Liver (tissue), 9 donors: ENCODE measurements around the gene EPSTI1. TPM values are rescaled to one million over a fixed set of nuclear protein-coding genes. Genes with fewer than 3 reads are reported as not detected.

ENCODE experiments used
- DNase-seq: peaks from one replicate; pipeline ENCODE4 v3.0.0-alpha.2; 2017; ENCODE audit warnings: low spot score
- H3K27ac ChIP-seq, 2 donors: one replicate each; pipeline ENCODE4 v1.7.0; 2013; ENCODE audit warnings: inconsistent platforms in 2 of 2, low read length in 2 of 2, control low read depth in 1 of 2, low read depth in 1 of 2, mild to moderate bottlenecking in 1 of 2
- H3K27me3 ChIP-seq, 4 donors: one replicate each; pipeline versions ENCODE4 v1.6.1 to v1.7.0; 2013; ENCODE audit warnings: low read length in 3 of 4, inconsistent platforms in 1 of 4, mild to moderate bottlenecking in 1 of 4, moderate library complexity in 1 of 4; ENCODE audit not compliant: control insufficient read depth in 4 of 4, insufficient read depth in 4 of 4
- H3K36me3 ChIP-seq, 4 donors: one replicate each; pipeline versions ENCODE4 v1.6.1 to v1.7.0; 2013; ENCODE audit warnings: low read length in 3 of 4, mild to moderate bottlenecking in 3 of 4, low read depth in 1 of 4, moderate library complexity in 1 of 4; ENCODE audit not compliant: control insufficient read depth in 4 of 4, insufficient read depth in 3 of 4
- H3K4me1 ChIP-seq, 4 donors: one replicate each; pipeline versions ENCODE4 v1.6.1 to v1.7.0; 2013; ENCODE audit warnings: low read length in 3 of 4, mild to moderate bottlenecking in 3 of 4, moderate library complexity in 1 of 4; ENCODE audit not compliant: control insufficient read depth in 4 of 4, insufficient read depth in 4 of 4
- H3K4me3 ChIP-seq, 3 donors: one replicate each; pipeline versions ENCODE4 v1.6.1 to v1.7.0; 2013; ENCODE audit warnings: low read length in 3 of 3, control low read depth in 1 of 3, low read depth in 1 of 3, mild to moderate bottlenecking in 1 of 3
- H3K9ac ChIP-seq, 2 donors: one replicate each; pipeline ENCODE4 v1.7.0; 2013; ENCODE audit warnings: low read length in 2 of 2, mild to moderate bottlenecking in 2 of 2, moderate library complexity in 2 of 2, control low read depth in 1 of 2, low read depth in 1 of 2
- H3K9me3 ChIP-seq, 4 donors: one replicate each; pipeline versions ENCODE4 v1.6.1 to v1.7.0; 2013; ENCODE audit warnings: low read length in 3 of 4; ENCODE audit not compliant: control insufficient read depth in 4 of 4
- EGR1 ChIP-seq, 2 donors: IDR thresholded peaks; 2 replicates each; pipeline ENCODE4 v1.6.1; 2016 to 2018; ENCODE audit warnings: antibody characterized with exemption in 2 of 2, low read depth in 2 of 2
- FOXA1 ChIP-seq: IDR thresholded peaks from 2 replicates; pipeline ENCODE4 v1.6.1; 2016; ENCODE audit warnings: antibody characterized with exemption
- FOXA2 ChIP-seq: IDR thresholded peaks from 2 replicates; pipeline ENCODE4 v1.6.1; 2016; ENCODE audit warnings: antibody characterized with exemption
- GABPA ChIP-seq, 2 donors: IDR thresholded peaks in 1 of 2; conservative IDR thresholded peaks in 1 of 2; 2 replicates each; pipeline ENCODE4 v1.6.1; 2016; ENCODE audit warnings: antibody characterized with exemption in 2 of 2, mild to moderate bottlenecking in 1 of 2, moderate library complexity in 1 of 2
- HNF4A ChIP-seq, 2 donors: conservative IDR thresholded peaks; 2 replicates each; pipeline ENCODE4 v1.6.1; 2016; ENCODE audit warnings: antibody characterized with exemption in 2 of 2, mild to moderate bottlenecking in 2 of 2
- HNF4G ChIP-seq: IDR thresholded peaks from 2 replicates; pipeline ENCODE4 v1.6.1; 2016; ENCODE audit warnings: antibody characterized with exemption
- JUND ChIP-seq, 2 donors: IDR thresholded peaks; 2 replicates each; pipeline ENCODE4 v1.6.1; 2016; ENCODE audit warnings: antibody characterized with exemption in 2 of 2
- MAX ChIP-seq: IDR thresholded peaks from 2 replicates; pipeline ENCODE4 v1.6.1; 2016; ENCODE audit warnings: antibody characterized with exemption
- NR2F2 ChIP-seq: IDR thresholded peaks from 2 replicates; pipeline ENCODE4 v1.6.1; 2016; ENCODE audit warnings: antibody characterized with exemption
- RAD21 ChIP-seq, 2 donors: IDR thresholded peaks; 2 replicates each; pipeline ENCODE4 v1.6.1; 2016; ENCODE audit warnings: antibody characterized with exemption in 2 of 2, mild to moderate bottlenecking in 2 of 2
- RXRA ChIP-seq, 2 donors: IDR thresholded peaks; 2 replicates each; pipeline ENCODE4 v1.6.1; 2017 to 2018; ENCODE audit warnings: antibody characterized with exemption in 2 of 2, mild to moderate bottlenecking in 1 of 2
- SP1 ChIP-seq: IDR thresholded peaks from 2 replicates; pipeline ENCODE4 v1.6.1; 2018; ENCODE audit warnings: antibody characterized with exemption, mild to moderate bottlenecking
- TAF1 ChIP-seq: conservative IDR thresholded peaks from 2 replicates; pipeline ENCODE4 v1.6.1; 2016; ENCODE audit warnings: antibody characterized with exemption, mild to moderate bottlenecking
- YY1 ChIP-seq: IDR thresholded peaks from 2 replicates; pipeline ENCODE4 v1.6.1; 2016; ENCODE audit warnings: antibody characterized with exemption, mild to moderate bottlenecking
- WGBS: extraction: QIAGEN DNeasy Blood & Tissue Kit; methylation state at CpG from one replicate; pipeline ENCODE4 v1.1.7; 2013; 5-methylcytosine and 5-hydroxymethylcytosine counted together
- polyA plus RNA-seq, 2 donors: library from polyadenylated mRNA; stranded (reverse) in 1 of 2; unstranded in 1 of 2; fragments of 200-250 nt in 1 of 2; fragments of >200 nt in 1 of 2; fragmentation: Nextera tagmentation in 1 of 2; extraction: Ambion mirVana in 1 of 2; gene quantifications; one replicate each; pipeline versions ENCODE4 v1.2.1 to v1.2.3, GENCODE V29; 2013 to 2015
- total RNA-seq, 2 donors: library from RNA; depleted of rRNA; stranded (reverse); fragments of >200 nt; gene quantifications; one replicate each; pipeline ENCODE4 v1.2.3, GENCODE V29; 2014
- TF ChIP-seq, protein P1 (sequence below): IDR thresholded peaks from 2 replicates; pipeline ENCODE4 v1.6.1; 2016; ENCODE audit warnings: antibody characterized with exemption, mild to moderate bottlenecking
- TF ChIP-seq, protein P2 (sequence below): IDR thresholded peaks from 2 replicates; pipeline ENCODE4 v1.6.1; 2016; ENCODE audit warnings: antibody characterized with exemption
- TF ChIP-seq, protein P3 (sequence below): fragments of 150-350 bp; IDR thresholded peaks from 2 replicates; pipeline ENCODE4 v1.5.1; 2017; ENCODE audit warnings: improper control_type of control experiment, low read depth, low read length; ENCODE audit not compliant: missing input control
- donor health status: healthy.
- donor health status: healthy.
- donor health status: healthy.
- donor health status: healthy.
- donor health status: healthy.

The EPSTI1 gene
- total and polyA plus RNA-seq, 4 donors = 2.1 to 20.3 (median 4.2) TPM

DNA sequence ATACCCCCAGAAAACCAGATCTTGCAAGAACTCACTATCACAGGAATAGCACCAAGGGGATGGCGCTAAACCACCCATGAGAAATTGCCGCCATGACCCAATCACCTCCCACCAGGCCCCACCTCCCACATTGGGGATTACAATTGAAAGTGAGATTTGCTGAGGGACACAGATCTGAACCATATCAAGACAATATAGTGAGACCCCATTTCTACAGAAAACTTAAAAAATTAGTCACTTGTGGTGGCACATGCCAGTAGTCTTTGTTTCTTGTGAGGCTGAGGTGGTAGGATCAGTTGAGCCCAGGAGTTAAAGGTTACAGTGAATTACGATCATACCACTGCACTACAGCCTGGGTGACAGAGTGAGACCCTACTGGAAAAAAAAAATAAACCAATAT is 41.0 kb upstream of the EPSTI1 start (continued):
- TF ChIP-seq MAX (no peak), GABPA (IDR thresholded peaks at IDR 0.05 in 1 of 2, conservative IDR thresholded peaks at IDR 0.05 in 1 of 2) (no peak), NR2F2 (no peak)

GRCh38 chr13:43031881-43032280 is 39.8 kb upstream of the EPSTI1 start:
- whole genome bisulfite sequencing = 90% methylated on average over 4 of the region's 4 CpGs
- Histone ChIP-seq H3K9me3 (peaks cover 0 to 2% (median 0%) of the 10 kb centered on the region in 4 donors), H3K36me3 (peaks cover 0 to 4% (median 0%) of the 10 kb centered on the region in 4 donors), H3K27me3 (no peaks in the 10 kb centered on the region), H3K4me3 (no peak overlapping the region), H3K4me1 (no peaks in the 10 kb centered on the region), H3K9ac (no peak overlapping the region), H3K27ac (no peak overlapping the region)
- DNase-seq = no peak
- TF ChIP-seq, protein P1, sequence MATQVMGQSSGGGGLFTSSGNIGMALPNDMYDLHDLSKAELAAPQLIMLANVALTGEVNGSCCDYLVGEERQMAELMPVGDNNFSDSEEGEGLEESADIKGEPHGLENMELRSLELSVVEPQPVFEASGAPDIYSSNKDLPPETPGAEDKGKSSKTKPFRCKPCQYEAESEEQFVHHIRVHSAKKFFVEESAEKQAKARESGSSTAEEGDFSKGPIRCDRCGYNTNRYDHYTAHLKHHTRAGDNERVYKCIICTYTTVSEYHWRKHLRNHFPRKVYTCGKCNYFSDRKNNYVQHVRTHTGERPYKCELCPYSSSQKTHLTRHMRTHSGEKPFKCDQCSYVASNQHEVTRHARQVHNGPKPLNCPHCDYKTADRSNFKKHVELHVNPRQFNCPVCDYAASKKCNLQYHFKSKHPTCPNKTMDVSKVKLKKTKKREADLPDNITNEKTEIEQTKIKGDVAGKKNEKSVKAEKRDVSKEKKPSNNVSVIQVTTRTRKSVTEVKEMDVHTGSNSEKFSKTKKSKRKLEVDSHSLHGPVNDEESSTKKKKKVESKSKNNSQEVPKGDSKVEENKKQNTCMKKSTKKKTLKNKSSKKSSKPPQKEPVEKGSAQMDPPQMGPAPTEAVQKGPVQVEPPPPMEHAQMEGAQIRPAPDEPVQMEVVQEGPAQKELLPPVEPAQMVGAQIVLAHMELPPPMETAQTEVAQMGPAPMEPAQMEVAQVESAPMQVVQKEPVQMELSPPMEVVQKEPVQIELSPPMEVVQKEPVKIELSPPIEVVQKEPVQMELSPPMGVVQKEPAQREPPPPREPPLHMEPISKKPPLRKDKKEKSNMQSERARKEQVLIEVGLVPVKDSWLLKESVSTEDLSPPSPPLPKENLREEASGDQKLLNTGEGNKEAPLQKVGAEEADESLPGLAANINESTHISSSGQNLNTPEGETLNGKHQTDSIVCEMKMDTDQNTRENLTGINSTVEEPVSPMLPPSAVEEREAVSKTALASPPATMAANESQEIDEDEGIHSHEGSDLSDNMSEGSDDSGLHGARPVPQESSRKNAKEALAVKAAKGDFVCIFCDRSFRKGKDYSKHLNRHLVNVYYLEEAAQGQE = no peak
- TF ChIP-seq MAX (no peak), TAF1 (no peak), YY1 (no peak), NR2F2 (no peak), RAD21 (IDR thresholded peaks at IDR 0.05) (no peak), FOXA1 (no peak), RXRA (IDR thresholded peaks at IDR 0.05) (no peak)
- TF ChIP-seq, protein P2, sequence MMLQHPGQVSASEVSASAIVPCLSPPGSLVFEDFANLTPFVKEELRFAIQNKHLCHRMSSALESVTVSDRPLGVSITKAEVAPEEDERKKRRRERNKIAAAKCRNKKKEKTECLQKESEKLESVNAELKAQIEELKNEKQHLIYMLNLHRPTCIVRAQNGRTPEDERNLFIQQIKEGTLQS = no peak

DNA sequence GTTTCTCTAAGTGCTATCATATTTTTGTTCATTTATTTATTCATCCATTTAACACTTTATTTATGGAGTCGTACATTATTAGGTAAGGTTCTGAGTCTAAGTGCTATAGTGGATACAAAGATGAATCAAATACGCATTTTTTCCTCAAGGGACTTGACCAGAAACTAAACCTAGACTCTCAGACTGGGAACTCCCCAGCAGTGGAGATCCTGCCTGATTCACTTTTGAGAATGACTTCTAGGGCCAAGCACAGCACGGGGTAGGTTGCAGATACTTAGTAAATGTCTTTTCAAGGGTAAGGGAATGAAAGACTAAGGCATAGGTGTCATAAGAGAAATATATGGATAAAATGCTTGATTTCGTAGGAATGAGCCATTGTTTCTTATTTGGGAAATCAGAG is 38.5 kb upstream of the EPSTI1 start:
- 96% methylated on average over 4 of the region's 4 CpGs for WGBS
- H3K9ac ChIP-seq = no peak overlapping the region
- H3K4me1 ChIP-seq = peaks cover 0 to 4% (median under 1%) of the 10 kb centered on the region in 4 donors
- H3K9me3 ChIP-seq = peaks cover 0 to 2% (median 0%) of the 10 kb centered on the region in 4 donors
- TF ChIP-seq FOXA1 (no peak), EGR1 (IDR thresholded peaks at IDR 0.05; ENCODE audit: low read depth in 2 of 2) (no peak), JUND (IDR thresholded peaks at IDR 0.05) (no peak), TAF1 (no peak), RAD21 (IDR thresholded peaks at IDR 0.05) (no peak)
- H3K4me3 ChIP-seq = no peak overlapping the region
- no peaks in the 10 kb centered on the region for H3K27me3 ChIP-seq
- H3K27ac ChIP-seq = no peak overlapping the region
- no peak for DNase-seq
- peaks cover 0 to 4% (median 0%) of the 10 kb centered on the region in 4 donors for H3K36me3 ChIP-seq

- 50% methylated on average over 2 of the region's 2 CpGs for WGBS
- Histone ChIP-seq H3K27me3 (no peaks in the 10 kb centered on the region), H3K9ac (no peak overlapping the region)
- TF ChIP-seq, protein P2 = no peak
- TF ChIP-seq YY1 (no peak), RAD21 (IDR thresholded peaks at IDR 0.05) (no peak), MAX (no peak), HNF4A (conservative IDR thresholded peaks at IDR 0.05) (no peak), JUND (IDR thresholded peaks at IDR 0.05) (no peak), HNF4G (no peak), FOXA2 (no peak), EGR1 (IDR thresholded peaks at IDR 0.05; ENCODE audit: low read depth in 2 of 2) (no peak), FOXA1 (no peak), TAF1 (no peak), SP1 (no peak), RXRA (IDR thresholded peaks at IDR 0.05) (no peak)
- TF ChIP-seq, protein P3, sequence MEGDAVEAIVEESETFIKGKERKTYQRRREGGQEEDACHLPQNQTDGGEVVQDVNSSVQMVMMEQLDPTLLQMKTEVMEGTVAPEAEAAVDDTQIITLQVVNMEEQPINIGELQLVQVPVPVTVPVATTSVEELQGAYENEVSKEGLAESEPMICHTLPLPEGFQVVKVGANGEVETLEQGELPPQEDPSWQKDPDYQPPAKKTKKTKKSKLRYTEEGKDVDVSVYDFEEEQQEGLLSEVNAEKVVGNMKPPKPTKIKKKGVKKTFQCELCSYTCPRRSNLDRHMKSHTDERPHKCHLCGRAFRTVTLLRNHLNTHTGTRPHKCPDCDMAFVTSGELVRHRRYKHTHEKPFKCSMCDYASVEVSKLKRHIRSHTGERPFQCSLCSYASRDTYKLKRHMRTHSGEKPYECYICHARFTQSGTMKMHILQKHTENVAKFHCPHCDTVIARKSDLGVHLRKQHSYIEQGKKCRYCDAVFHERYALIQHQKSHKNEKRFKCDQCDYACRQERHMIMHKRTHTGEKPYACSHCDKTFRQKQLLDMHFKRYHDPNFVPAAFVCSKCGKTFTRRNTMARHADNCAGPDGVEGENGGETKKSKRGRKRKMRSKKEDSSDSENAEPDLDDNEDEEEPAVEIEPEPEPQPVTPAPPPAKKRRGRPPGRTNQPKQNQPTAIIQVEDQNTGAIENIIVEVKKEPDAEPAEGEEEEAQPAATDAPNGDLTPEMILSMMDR = no peak
These were observed 34.2 kb upstream of the EPSTI1 start for GRCh38 chr13:43026262-43026661.

More at GRCh38 chr13:43026262-43026661, 34.2 kb upstream of the EPSTI1 start:
- DNase-seq = no peak
- H3K27ac ChIP-seq = no peak overlapping the region
- peaks cover 0 to 4% (median 0%) of the 10 kb centered on the region in 4 donors for H3K36me3 ChIP-seq
- H3K9me3 ChIP-seq = no peaks in the 10 kb centered on the region
- H3K4me3 ChIP-seq = no peak overlapping the region
- peaks cover 2 to 14% (median 11%) of the 10 kb centered on the region in 4 donors for H3K4me1 ChIP-seq
